Ovary (tissue), 3 donors: Measurements from ENCODE around the gene TESMIN.

Experiments
- CTCF ChIP-seq, 3 donors: fragments of 450-650 bp in 2 of 3; fragments of 200-600 bp in 1 of 3; IDR thresholded peaks; one replicate each; pipeline versions ENCODE4 v1.5.1 to v1.8.0; 2016 to 2022; ENCODE audit warnings: antibody characterized with exemption in 3 of 3, mild to moderate bottlenecking in 1 of 3
- POLR2A ChIP-seq: fragments of 450-650 bp; IDR thresholded peaks from one replicate; pipeline ENCODE4 v1.6.1; 2017; ENCODE audit warnings: antibody characterized with exemption, mild to moderate bottlenecking, moderate library complexity
- donor health status: DM: no; HTN: no; CAD: no.

DNA sequence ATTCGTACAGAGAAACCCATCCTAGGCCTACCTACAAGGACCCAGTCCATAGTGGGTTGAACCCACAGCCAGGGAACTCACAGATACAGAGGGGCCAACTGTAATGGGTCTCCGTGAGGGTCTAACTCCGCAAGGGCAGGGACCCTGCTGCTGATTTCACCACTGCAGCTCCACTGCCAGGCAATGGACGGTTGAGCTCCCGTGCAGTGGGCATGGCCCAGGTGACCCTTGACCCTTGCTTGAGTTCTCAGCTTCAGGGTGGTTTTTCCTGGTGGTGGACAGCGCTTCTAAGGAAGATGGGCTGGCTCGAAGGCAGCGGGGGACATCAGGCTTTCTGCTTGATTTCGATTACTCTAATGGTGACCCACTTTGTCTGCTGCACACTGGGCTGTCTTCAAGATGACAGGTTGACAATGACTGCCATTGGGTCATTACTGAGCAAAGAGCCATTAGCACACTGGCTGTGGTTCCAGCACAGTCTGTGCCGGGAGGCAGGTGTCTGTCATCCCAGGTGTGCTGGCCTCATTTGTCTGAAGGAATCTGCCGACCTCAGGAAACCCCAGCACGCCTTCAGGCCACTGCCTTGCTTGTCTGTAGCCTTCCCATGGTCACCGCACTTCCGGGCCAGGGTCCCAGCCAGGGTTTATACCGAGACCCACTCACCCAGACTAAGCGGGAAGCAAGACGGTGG lies 70.6 kb downstream of the TESMIN start:
- no peak for TF ChIP-seq CTCF (IDR thresholded peaks at IDR 0.05)
- TF ChIP-seq POLR2A, result no peak
